ENCODE data around the gene PTPRR. TPM values are rescaled to one million over a fixed set of nuclear protein-coding genes. Genes with fewer than 3 reads are reported as not detected.

PTPRR gene
- polyA plus RNA-seq, 1 of the 3 experiments (the other 2 are of a cell fraction): 1.4 TPM

DNA sequence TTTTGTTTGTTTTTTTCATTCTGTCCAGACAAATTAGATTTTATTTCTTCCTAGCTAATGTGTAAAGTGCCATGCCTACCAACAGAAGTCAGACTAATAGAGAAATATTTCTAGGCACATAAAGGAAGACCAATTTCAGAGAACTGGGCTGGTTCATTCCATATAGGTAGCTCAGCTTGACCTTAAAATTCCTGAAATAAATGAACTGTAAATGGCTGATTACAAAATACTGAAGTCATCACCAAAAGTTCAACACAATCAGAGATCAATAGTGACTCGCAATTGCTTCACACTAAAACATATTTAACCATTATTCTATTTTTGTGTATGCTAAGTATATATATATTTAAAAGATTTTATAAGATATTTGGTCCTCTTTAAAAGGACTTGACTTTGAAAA lies 317.5 kb downstream of the PTPRR start:
- Histone ChIP-seq H3K4me3 (ENCODE audit: low read depth in 2 of 2, low read length in 1 of 2) (no peak overlapping the region), H3K27me3 (ENCODE audit: insufficient read depth) (no peaks in the 10 kb centered on the region), H3K27ac (ENCODE audit: low read depth in 2 of 2, low read length in 1 of 2) (no peak overlapping the region), H2AFZ (ENCODE audit: low read depth) (no peak overlapping the region), H3K9me3 (no peaks in the 10 kb centered on the region), H3F3A (replicated peaks; ENCODE audit: insufficient read depth) (peaks cover 3% of the 10 kb centered on the region), H3K4me1 (ENCODE audit: control insufficient read depth in 1 of 2, insufficient read depth in 2 of 2, low read depth in 1 of 2, low read length in 1 of 2) (no peaks in the 10 kb centered on the region; a peak in 1 of 4 replicates), H3K4me2 (no peak overlapping the region), H3K9ac (no peak overlapping the region), H4K20me1 (ENCODE audit: insufficient read depth) (no peaks in the 10 kb centered on the region), H3K36me3 (replicated peaks in 1 of 2; ENCODE audit: control insufficient read depth in 1 of 2, insufficient read depth in 2 of 2, low read length in 1 of 2) (no peaks in the 10 kb centered on the region), H3K9me2 (no peaks in the 10 kb centered on the region), H3K79me2 (ENCODE audit: insufficient read depth) (no peaks in the 10 kb centered on the region)
- POLR2A ChIA-PET: no interaction called here
- CTCF ChIA-PET: interaction anchor here (0.8 to 1.4 kb wide), 3 partner anchors 26 to 126 kb away, joined by 3 to 5 read pairs (median 3); no protein-coding TSS in a partner anchor
- DNase-seq: no peak
- 86% methylated on average over 1 of the region's 1 CpG for WGBS (ENCODE audit: low lambda C conversion rate)
- TF ChIP-seq JUND (IDR thresholded peaks at IDR 0.05): no peak
- no peak for TF ChIP-seq RXRA (IDR thresholded peaks at IDR 0.05; ENCODE audit: borderline replicate concordance, low read depth)
- no peak for TF ChIP-seq TCF12 (IDR thresholded peaks at IDR 0.05)
- TF ChIP-seq RCOR1 (IDR thresholded peaks at IDR 0.05; ENCODE audit: low read length): no peak
- no peak for TF ChIP-seq YY1 (IDR thresholded peaks at IDR 0.05; ENCODE audit: low read depth)
- no peak for TF ChIP-seq NFIC (IDR thresholded peaks at IDR 0.05; ENCODE audit: borderline replicate concordance)
- no peak for TF ChIP-seq ELF1 (IDR thresholded peaks at IDR 0.05)
- no peak for TF ChIP-seq NRF1 (IDR thresholded peaks at IDR 0.05; ENCODE audit: low read depth, low read length)
- TF ChIP-seq, protein P1, sequence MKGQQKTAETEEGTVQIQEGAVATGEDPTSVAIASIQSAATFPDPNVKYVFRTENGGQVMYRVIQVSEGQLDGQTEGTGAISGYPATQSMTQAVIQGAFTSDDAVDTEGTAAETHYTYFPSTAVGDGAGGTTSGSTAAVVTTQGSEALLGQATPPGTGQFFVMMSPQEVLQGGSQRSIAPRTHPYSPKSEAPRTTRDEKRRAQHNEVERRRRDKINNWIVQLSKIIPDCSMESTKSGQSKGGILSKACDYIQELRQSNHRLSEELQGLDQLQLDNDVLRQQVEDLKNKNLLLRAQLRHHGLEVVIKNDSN (IDR thresholded peaks at IDR 0.05; ENCODE audit: borderline replicate concordance, low read depth): no peak
- TF ChIP-seq FOSL2 (IDR thresholded peaks at IDR 0.05; ENCODE audit: borderline replicate concordance, low read depth): no peak
- TF ChIP-seq, protein P2, sequence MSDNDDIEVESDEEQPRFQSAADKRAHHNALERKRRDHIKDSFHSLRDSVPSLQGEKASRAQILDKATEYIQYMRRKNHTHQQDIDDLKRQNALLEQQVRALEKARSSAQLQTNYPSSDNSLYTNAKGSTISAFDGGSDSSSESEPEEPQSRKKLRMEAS (IDR thresholded peaks at IDR 0.05; ENCODE audit: low read depth): no peak
- TF ChIP-seq, protein P3, sequence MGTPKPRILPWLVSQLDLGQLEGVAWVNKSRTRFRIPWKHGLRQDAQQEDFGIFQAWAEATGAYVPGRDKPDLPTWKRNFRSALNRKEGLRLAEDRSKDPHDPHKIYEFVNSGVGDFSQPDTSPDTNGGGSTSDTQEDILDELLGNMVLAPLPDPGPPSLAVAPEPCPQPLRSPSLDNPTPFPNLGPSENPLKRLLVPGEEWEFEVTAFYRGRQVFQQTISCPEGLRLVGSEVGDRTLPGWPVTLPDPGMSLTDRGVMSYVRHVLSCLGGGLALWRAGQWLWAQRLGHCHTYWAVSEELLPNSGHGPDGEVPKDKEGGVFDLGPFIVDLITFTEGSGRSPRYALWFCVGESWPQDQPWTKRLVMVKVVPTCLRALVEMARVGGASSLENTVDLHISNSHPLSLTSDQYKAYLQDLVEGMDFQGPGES (IDR thresholded peaks at IDR 0.05; ENCODE audit: low read depth, low read length): no peak
- TF ChIP-seq CHD2 (IDR thresholded peaks at IDR 0.05; ENCODE audit: low read length, partially characterized antibody): no peak
- TF ChIP-seq, protein P4, sequence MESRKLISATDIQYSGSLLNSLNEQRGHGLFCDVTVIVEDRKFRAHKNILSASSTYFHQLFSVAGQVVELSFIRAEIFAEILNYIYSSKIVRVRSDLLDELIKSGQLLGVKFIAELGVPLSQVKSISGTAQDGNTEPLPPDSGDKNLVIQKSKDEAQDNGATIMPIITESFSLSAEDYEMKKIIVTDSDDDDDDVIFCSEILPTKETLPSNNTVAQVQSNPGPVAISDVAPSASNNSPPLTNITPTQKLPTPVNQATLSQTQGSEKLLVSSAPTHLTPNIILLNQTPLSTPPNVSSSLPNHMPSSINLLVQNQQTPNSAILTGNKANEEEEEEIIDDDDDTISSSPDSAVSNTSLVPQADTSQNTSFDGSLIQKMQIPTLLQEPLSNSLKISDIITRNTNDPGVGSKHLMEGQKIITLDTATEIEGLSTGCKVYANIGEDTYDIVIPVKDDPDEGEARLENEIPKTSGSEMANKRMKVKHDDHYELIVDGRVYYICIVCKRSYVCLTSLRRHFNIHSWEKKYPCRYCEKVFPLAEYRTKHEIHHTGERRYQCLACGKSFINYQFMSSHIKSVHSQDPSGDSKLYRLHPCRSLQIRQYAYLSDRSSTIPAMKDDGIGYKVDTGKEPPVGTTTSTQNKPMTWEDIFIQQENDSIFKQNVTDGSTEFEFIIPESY (IDR thresholded peaks at IDR 0.05; ENCODE audit: borderline replicate concordance, low read depth): no peak
- no peak for TF ChIP-seq EZH2phosphoT487 (IDR thresholded peaks at IDR 0.05; ENCODE audit: borderline replicate concordance, low read depth)
- TF ChIP-seq, protein P5, sequence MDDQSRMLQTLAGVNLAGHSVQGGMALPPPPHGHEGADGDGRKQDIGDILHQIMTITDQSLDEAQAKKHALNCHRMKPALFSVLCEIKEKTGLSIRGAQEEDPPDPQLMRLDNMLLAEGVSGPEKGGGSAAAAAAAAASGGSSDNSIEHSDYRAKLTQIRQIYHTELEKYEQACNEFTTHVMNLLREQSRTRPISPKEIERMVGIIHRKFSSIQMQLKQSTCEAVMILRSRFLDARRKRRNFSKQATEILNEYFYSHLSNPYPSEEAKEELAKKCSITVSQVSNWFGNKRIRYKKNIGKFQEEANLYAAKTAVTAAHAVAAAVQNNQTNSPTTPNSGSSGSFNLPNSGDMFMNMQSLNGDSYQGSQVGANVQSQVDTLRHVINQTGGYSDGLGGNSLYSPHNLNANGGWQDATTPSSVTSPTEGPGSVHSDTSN (IDR thresholded peaks at IDR 0.05): no peak
- no peak for TF ChIP-seq FOXJ3 (CRISPR knock-in tag; IDR thresholded peaks at IDR 0.05)
